Stimulated activated CD8-positive, alpha-beta memory T cell treated with anti-CD3 and anti-CD28 coated beads, Interleukin-7, amount 100 ng/mL, for 24 hours (primary cell): ENCODE data around the gene NTMT2.
"Not testable (repeated sequence)": the region's sequence is repeated elsewhere in the genome, so short reads cannot be mapped to it uniquely, and the experiment has no call there.

Experiments used
- DNase-seq: peaks from one replicate; pipeline ENCODE4 v3.0.0-alpha.2; 2020; ENCODE audit warnings: low read depth

Gene NTMT2

GRCh38 chr1:170145770-170146676 lies at the start of gene NTMT2:
Gene NTMT2 (plus strand): TSS chr1:170145959. CDS start chr1:170146108, 149 bp downstream.
- no peak for DNase-seq

- DNase-seq = no peak
Measured at GRCh38 chr1:170095976-170096748, 49.6 kb upstream of the NTMT2 start.

GRCh38 chr1:170096806-170097340 lies 48.9 kb upstream of the NTMT2 start:
- DNase-seq = no peak

GRCh38 chr1:170097449-170097948 lies 48.3 kb upstream of the NTMT2 start:
- no peak for DNase-seq

- not testable (repeated sequence) for DNase-seq
Measured at GRCh38 chr1:170113140-170113539, 32.6 kb upstream of the NTMT2 start.

GRCh38 chr1:170114906-170115305 lies 30.9 kb upstream of the NTMT2 start:
- no peak for DNase-seq

GRCh38 chr1:170122366-170122765 lies 23.4 kb upstream of the NTMT2 start:
- DNase-seq = no peak

- no peak for DNase-seq
Measured at GRCh38 chr1:170125269-170125668, 20.5 kb upstream of the NTMT2 start.

GRCh38 chr1:170126696-170127095 lies 19.1 kb upstream of the NTMT2 start:
- DNase-seq = no peak

GRCh38 chr1:170131450-170131849 lies 14.3 kb upstream of the NTMT2 start:
- DNase-seq = no peak

GRCh38 chr1:170131984-170132383 lies 13.8 kb upstream of the NTMT2 start:
- DNase-seq = no peak

- no peak for DNase-seq
Measured at GRCh38 chr1:170133766-170134495, 11.8 kb upstream of the NTMT2 start.

GRCh38 chr1:170134521-170134920 lies 11.2 kb upstream of the NTMT2 start:
- no peak for DNase-seq

GRCh38 chr1:170140371-170140770 lies 5.4 kb upstream of the NTMT2 start:
- no peak for DNase-seq

- no peak for DNase-seq
Measured at GRCh38 chr1:170145061-170145460, 698 bp upstream of the NTMT2 start.

- no peak for DNase-seq
Measured at GRCh38 chr1:170146720-170147263, 1.0 kb downstream of the NTMT2 start.

- no peak for DNase-seq
Measured at GRCh38 chr1:170149241-170149640, 3.5 kb downstream of the NTMT2 start.

- DNase-seq = no peak
Measured at GRCh38 chr1:170150016-170150415, 4.3 kb downstream of the NTMT2 start.

GRCh38 chr1:170150921-170151320 lies 5.2 kb downstream of the NTMT2 start:
- no peak for DNase-seq

GRCh38 chr1:170153417-170153816 lies 7.7 kb downstream of the NTMT2 start:
- no peak for DNase-seq

GRCh38 chr1:170155055-170155454 lies 9.3 kb downstream of the NTMT2 start:
- no peak for DNase-seq

- DNase-seq = no peak
Measured at GRCh38 chr1:170156594-170156993, 10.8 kb downstream of the NTMT2 start.
